ENCODE results near the gene ADGRV1.
"Not testable (repeated sequence)": the region's sequence is repeated elsewhere in the genome, so short reads cannot be mapped to it uniquely, and the experiment has no call there.

The ADGRV1 gene

DNA sequence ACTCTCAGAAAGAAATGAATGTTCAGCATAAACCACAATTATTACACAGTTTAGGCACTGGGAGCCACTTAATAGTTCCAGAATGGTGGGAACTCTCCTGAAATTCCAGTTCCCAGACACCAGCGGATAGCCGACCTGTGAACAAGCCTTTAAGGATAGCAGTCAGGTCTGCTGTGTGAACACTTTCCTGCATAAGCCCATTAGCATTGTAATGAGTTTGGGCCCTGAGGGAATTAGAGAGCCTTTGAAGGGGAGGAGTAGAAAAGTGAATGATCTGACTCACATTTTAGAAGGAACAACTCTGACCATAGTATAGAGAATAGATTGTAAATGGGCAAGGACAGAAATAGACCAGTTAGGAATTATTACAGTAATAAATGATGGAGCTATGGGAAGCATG, 189.1 kb downstream of the ADGRV1 start:
- DNase-seq, result no peak

DNA sequence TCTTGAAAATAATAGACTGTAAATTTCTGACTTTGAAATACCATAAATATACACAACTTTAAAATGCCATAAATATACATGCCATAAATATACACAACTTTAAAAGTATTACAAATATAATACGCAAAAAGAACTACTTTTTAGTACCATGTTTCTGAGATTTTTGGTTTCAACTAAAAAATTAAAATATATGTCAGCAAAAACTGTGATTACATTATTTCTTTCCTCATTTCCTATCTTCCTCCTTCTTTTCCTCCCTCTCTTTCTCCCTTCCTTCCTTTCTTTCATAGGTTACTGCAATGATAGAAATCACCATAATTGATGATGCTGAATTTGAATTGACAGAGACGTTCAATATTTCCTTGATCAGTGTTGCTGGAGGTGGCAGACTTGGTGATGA, 200.5 kb downstream of the ADGRV1 start:
- DNase-seq, result no peak

DNA sequence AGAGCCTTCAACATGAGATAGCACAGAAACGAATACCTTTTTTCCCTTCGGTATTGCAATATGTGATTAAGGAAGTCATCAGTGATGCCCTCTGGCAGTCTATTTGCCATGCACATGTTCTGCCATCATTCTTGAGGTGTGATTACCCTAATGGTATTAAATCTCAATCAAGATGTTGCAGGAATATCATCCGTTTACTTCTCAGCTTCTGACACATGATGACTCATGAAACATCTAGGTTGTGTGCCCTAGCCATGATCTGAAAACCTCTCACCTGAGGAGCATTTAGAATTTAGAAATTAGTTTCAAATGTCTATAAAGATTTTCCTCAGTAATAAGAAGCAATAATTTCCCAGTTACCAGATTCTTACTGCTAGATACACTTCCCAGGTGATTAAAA, 209.1 kb downstream of the ADGRV1 start:
- no peak for DNase-seq

- DNase-seq, result not testable (repeated sequence)
Measured at GRCh38 chr5:90770006-90770541, 211.5 kb downstream of the ADGRV1 start.

DNA sequence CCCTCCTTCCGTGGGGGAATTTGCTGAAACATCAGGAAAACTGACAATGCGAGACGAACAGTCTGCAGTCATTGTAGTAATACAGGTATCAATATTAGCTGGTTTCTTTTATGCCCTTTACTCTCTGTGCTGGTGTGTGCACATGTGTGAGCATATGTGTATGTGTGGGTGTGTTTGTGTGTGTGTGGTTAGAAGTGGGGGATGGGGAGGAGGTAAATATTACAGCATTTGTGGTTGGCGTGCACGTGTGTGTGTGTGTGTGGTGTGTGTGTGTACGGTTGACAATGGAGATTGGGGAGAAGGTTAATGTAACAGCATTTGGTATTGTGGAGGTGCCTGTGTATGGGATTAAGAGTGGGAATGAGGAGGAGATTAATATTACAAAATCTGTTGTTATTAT, 219.4 kb downstream of the ADGRV1 start:
- no peak for DNase-seq

GRCh38 chr5:90783460-90784333, 225.1 kb downstream of the ADGRV1 start:
- DNase-seq, result peak; percentile 11 to 48

DNA sequence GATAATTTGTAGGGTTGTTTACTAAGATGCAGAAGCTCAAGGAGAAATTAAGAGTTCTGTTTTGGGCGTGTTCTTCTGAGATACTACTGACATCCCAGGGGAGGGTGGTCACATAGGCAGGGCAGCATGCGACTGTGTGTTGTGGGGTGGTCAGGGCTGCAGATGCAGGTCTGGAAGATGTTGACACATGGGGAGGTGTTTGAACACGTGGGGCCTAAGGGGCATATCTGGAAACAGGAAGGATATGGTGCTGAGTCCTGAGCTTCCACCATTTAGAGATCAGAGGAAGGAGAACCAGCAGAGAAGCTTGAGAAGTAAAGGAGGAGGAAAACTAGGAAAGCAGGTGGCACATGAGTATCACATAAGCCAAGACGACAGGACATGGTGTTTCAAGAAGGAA, 228.2 kb downstream of the ADGRV1 start:
- DNase-seq, result no peak

GRCh38 chr5:90792725-90793124, 234.1 kb downstream of the ADGRV1 start:
- no peak for DNase-seq

DNA sequence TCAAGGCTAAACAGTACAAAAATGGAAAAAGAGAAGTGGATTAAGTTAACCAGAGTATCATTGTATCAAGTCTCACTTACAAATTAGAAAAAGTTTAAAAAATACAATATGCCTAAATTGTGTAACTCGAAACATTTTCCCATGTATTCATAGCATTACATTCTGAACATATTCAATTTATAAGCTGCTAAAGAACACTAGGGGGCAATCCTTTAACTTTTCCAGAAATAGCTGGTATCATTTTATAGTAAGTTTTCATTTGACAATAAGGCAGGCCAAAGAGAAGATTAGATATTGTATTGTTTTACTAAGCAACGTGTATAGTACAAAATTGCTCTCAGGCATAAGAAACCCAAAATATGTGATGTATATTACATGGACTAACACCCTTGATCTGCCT, 234.6 kb downstream of the ADGRV1 start:
- no peak for DNase-seq

DNA sequence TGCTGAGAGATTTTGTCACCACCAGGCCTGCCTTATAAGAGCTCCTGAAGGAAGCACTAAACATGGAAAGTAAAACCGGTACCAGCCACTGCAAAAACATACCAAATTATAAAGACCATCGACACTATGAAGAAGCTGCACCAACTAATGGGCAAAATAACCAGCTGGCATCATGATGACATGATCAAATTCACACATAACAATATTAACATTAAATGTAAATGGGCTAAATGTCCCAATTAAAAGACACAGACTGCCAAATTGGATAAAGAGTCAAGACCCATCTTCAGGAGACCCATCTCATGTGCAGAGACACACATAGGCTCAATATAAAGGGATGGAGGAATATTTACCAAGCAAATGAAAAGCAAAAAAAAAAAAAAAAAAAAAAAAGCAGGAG, 238.3 kb downstream of the ADGRV1 start:
- not testable (repeated sequence) for DNase-seq

DNA sequence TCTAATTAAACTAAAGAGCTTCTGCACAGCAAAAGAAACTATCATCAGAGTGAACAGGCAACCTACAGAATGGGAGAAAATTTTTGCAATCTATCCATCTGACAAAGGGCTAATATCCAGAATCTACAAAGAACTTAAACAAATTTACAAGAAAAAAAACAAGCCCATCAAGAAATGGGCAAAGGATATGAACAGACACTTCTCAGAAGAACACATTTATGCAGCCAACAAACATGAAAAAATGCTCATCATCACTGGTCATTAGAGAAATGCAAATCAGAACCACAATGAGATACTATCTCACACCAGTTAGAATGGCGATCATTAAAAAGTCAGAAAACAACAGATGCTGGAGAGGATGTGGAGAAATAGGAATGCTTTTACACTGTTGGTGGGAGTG, 241.5 kb downstream of the ADGRV1 start:
- DNase-seq, result not testable (repeated sequence)

- DNase-seq, result not testable (repeated sequence)
Measured at GRCh38 chr5:90800515-90800914, 241.9 kb downstream of the ADGRV1 start.

DNA sequence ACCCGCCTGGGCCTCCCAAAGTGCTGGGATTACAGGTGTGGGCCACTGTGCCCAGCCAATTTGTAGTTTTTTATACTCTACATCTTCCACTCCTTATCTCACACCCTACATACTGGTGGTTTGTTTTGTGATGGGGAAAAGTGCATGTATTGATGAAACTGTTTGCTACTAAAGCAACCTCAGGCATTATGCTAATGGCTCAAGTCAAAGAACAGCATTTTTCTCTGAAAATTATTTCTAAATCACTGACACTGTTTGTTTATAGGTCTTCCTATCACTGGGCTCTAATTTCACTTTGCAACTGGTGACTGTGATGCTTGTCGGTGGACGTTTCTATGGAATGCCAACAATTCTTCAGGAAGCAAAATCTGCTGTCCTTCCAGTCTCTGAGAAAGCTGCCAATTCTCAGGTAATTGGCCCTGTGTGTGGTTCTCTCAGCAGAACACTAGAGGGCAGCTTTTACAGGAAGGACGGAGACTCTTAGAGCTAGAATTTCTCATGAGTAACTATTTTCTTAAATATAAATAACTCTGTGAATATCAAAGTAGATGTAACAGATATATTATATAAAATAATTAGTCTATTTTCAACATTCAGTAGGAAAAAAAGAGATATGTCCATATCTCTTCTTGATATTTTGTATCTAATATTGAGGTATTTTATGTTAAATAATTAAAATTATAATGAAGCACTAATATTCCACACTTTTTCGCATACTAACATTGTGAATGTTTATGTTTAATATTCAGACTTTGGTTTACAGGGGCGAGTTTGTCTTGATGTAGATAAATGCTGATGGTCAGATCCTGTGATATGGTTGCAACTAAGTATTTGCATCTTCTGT, 244.1 kb downstream of the ADGRV1 start:
- DNase-seq, result peak; percentile 1 to 24

DNA sequence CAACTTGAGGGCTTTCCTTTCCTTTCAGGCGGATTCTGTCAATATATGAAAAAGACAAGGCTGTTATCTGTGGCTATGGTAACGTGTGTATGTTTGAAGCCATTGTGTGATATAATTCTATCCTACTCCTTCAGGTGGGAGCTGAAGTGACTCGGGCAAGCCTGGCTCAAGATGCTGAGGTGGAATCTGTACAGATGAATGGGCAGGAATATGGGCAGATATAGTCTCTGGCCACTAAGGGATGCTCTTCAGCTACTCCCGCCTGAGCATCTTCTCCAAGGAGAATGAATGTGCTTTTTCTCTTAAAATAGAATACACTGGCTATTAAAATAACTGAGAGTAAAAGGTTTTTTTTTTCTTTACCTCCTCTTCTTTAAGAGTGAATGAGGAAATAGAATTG, 244.8 kb downstream of the ADGRV1 start:
- DNase-seq, result no peak

GRCh38 chr5:90803876-90804275, 245.3 kb downstream of the ADGRV1 start:
- no peak for DNase-seq

DNA sequence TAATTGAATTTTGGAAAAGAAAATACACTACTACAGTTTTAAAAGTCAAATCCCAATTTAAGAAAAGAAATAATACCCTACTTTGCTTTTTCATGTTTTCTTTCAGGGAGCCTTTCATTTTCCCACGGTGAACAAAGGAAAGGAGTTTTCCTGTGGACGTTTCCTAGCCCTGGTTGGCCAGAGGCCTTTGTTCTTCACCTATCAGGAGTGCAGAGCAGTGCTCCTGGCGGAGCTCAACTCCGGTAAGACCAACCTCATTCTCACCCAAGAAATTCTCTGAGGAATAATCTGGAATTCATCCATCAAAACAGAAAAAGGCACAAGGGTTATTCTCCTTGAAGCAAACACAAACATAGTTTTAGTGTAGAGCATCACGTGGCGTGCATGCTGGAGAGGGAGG, 248.9 kb downstream of the ADGRV1 start:
- DNase-seq, result no peak

- DNase-seq, result no peak
Measured at GRCh38 chr5:90809311-90810056, 250.9 kb downstream of the ADGRV1 start.

GRCh38 chr5:90810211-90810610, 251.6 kb downstream of the ADGRV1 start:
- DNase-seq, result no peak

- no peak for DNase-seq
Measured at GRCh38 chr5:90813392-90813791, 254.8 kb downstream of the ADGRV1 start.

- not testable (repeated sequence) for DNase-seq
Measured at GRCh38 chr5:90822062-90822461, 263.5 kb downstream of the ADGRV1 start.

DNA sequence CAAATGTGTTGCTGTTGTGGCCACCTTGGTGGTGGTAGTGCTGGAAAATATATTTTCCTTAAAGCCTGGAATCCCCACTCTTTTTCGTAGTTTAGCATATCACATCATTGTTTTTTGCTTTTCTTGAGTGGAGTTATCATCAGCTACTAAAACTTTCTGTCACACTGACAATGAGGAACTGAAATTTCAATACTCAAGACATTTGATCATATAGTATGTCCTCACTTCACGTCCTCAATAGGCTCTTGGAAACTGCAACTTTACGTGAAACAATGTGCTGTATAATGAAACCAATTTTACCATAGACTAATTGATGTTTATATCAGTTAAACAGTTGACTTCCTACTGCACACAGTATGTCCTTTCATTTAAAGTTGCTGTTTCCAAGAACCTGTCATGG, 265.8 kb downstream of the ADGRV1 start:
- DNase-seq, result no peak

DNA sequence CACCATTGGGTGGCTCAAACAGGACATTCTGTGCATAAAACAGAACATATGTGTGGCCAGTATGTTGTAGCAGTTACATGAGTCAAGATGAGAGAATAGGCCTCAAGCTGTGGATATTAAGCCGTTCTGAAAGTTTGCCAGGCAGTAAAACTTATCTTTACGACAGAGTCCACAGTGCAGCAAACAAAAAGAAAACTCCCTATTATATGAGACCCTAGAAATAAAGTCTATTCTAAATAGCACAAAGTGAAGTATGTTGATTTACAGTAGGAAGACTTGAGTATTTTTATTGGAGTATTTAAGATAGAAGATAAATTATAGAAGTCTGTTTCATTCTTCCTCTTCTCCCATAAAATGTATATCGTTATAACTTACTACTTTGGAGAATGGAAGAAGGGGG, 271.5 kb downstream of the ADGRV1 start:
- DNase-seq, result no peak

DNA sequence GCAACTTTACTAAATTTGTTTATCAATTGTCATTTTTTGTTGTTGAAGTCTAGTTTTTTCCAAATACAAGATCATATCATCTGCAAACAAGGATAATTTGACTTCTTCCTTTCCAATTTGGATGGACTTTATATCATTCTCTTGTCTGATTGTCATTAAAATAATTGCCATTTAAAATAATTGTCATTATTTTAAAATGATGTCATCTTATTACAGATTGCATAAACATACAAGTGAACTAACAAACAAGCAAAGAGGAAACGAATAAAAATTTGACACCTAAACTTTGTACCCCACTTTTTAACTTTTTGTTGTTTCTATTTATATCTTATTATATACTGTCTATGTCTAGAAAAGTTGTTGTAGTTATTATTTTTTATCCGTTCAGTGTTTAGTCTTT, 275.2 kb downstream of the ADGRV1 start:
- no peak for DNase-seq

Data from SHP77 (cell line).